ENCODE measurements around the gene RAD51B.

RAD51B gene

GRCh38 chr14:68589447-68590200 lies 770.0 kb downstream of the RAD51B start:
- Histone ChIP-seq H3K27ac (ENCODE audit: extremely low read depth, low read depth, low read length) (no peak overlapping the region), H3K36me3 (ENCODE audit: control insufficient read depth in 2 of 2, insufficient read depth in 1 of 2, low read length in 2 of 2) (no peaks in the 10 kb centered on the region), H3K9me3 (ENCODE audit: control insufficient read depth, insufficient read depth, low read depth, low read length) (no peaks in the 10 kb centered on the region), H3K4me3 (ENCODE audit: low read depth, low read length) (no peak overlapping the region), H3K4me1 (ENCODE audit: control insufficient read depth, insufficient read depth, low read length) (no peaks in the 10 kb centered on the region; the same call in 1 of the 2 replicates)
- ChIA-PET POLR2A (no interaction called here), CTCF (no interaction called here)
- TF ChIP-seq ZBTB20 (tag by site-specific recombination; IDR thresholded peaks at IDR 0.05) (peak; percentile 79), YY1 (tag by site-specific recombination; IDR thresholded peaks at IDR 0.05) (no peak)

DNA sequence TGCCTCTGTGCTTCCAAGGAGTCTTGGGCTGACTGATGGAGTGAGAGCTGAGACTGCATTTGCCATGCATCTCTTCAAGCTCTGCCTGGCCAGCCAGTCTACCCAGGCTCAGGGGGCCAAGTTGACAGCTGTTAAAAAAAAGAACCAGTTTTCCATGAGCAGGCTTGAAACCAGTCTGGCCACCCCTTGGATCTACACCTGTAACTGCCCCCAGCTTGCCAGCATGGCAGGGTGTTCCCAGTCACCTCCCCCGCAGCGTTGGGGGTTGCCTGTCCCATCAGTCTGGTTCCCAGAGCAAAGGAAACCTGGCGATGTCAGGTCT lies 770.6 kb downstream of the RAD51B start:
- Histone ChIP-seq H3K9me3 (ENCODE audit: control insufficient read depth, insufficient read depth, low read depth, low read length) (no peaks in the 10 kb centered on the region), H3K27ac (ENCODE audit: extremely low read depth, low read depth, low read length) (no peak overlapping the region), H3K4me1 (ENCODE audit: control insufficient read depth, insufficient read depth, low read length) (no peaks in the 10 kb centered on the region; the same call in 1 of the 2 replicates), H3K36me3 (ENCODE audit: control insufficient read depth in 2 of 2, insufficient read depth in 1 of 2, low read length in 2 of 2) (no peaks in the 10 kb centered on the region), H3K4me3 (ENCODE audit: low read depth, low read length) (no peak overlapping the region)
- TF ChIP-seq ZNF610 (tag by site-specific recombination; IDR thresholded peaks at IDR 0.05; ENCODE audit: borderline replicate concordance) (no peak), ZNF202 (tag by site-specific recombination; IDR thresholded peaks at IDR 0.05; ENCODE audit: borderline replicate concordance) (no peak), ZIC2 (tag by site-specific recombination; IDR thresholded peaks at IDR 0.05) (no peak), ZNF239 (tag by site-specific recombination; IDR thresholded peaks at IDR 0.05) (no peak), ZNF792 (tag by site-specific recombination; IDR thresholded peaks at IDR 0.05) (no peak), GLI4 (tag by site-specific recombination; IDR thresholded peaks at IDR 0.05) (no peak), ZSCAN23 (tag by site-specific recombination; IDR thresholded peaks at IDR 0.05) (no peak), ZBTB8A (tag by site-specific recombination; IDR thresholded peaks at IDR 0.05) (no peak), ZNF776 (tag by site-specific recombination; IDR thresholded peaks at IDR 0.05; ENCODE audit: borderline replicate concordance) (no peak), ZNF114 (tag by site-specific recombination; IDR thresholded peaks at IDR 0.05) (no peak), ZBTB7A (tag by site-specific recombination; IDR thresholded peaks at IDR 0.05; ENCODE audit: low read depth) (no peak)
- CTCF ChIA-PET, result no interaction called here
- POLR2A ChIA-PET, result no interaction called here

GRCh38 chr14:68591786-68592185 lies 772.2 kb downstream of the RAD51B start:
- no peaks in the 10 kb centered on the region for H3K36me3 ChIP-seq (ENCODE audit: control insufficient read depth in 2 of 2, insufficient read depth in 1 of 2, low read length in 2 of 2)
- no peak overlapping the region for H3K27ac ChIP-seq (ENCODE audit: extremely low read depth, low read depth, low read length)
- CTCF ChIA-PET, result no interaction called here
- H3K9me3 ChIP-seq (ENCODE audit: control insufficient read depth, insufficient read depth, low read depth, low read length), result no peaks in the 10 kb centered on the region
- H3K4me1 ChIP-seq (ENCODE audit: control insufficient read depth, insufficient read depth, low read length), result no peaks in the 10 kb centered on the region; the same call in 1 of the 2 replicates
- POLR2A ChIA-PET, result interaction anchor here (0.6 kb wide), 1 partner anchor 587 kb away, joined by 5 read pairs; no protein-coding TSS in a partner anchor
- no peak overlapping the region for H3K4me3 ChIP-seq (ENCODE audit: low read depth, low read length)
- no peak for TF ChIP-seq KLF10 (tag by site-specific recombination; IDR thresholded peaks at IDR 0.05)
- no peak for TF ChIP-seq GLIS1 (tag by site-specific recombination; IDR thresholded peaks at IDR 0.05)
- TF ChIP-seq ZNF362 (tag by site-specific recombination; IDR thresholded peaks at IDR 0.05), result no peak
- TF ChIP-seq ZFP69B (tag by site-specific recombination; IDR thresholded peaks at IDR 0.05), result no peak
- no peak for TF ChIP-seq ZNF112 (tag by site-specific recombination; IDR thresholded peaks at IDR 0.05)
- TF ChIP-seq, protein P1, sequence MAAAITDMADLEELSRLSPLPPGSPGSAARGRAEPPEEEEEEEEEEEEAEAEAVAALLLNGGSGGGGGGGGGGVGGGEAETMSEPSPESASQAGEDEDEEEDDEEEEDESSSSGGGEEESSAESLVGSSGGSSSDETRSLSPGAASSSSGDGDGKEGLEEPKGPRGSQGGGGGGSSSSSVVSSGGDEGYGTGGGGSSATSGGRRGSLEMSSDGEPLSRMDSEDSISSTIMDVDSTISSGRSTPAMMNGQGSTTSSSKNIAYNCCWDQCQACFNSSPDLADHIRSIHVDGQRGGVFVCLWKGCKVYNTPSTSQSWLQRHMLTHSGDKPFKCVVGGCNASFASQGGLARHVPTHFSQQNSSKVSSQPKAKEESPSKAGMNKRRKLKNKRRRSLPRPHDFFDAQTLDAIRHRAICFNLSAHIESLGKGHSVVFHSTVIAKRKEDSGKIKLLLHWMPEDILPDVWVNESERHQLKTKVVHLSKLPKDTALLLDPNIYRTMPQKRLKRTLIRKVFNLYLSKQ (tag by site-specific recombination; IDR thresholded peaks at IDR 0.05; ENCODE audit: borderline replicate concordance), result no peak
- TF ChIP-seq, protein P2, sequence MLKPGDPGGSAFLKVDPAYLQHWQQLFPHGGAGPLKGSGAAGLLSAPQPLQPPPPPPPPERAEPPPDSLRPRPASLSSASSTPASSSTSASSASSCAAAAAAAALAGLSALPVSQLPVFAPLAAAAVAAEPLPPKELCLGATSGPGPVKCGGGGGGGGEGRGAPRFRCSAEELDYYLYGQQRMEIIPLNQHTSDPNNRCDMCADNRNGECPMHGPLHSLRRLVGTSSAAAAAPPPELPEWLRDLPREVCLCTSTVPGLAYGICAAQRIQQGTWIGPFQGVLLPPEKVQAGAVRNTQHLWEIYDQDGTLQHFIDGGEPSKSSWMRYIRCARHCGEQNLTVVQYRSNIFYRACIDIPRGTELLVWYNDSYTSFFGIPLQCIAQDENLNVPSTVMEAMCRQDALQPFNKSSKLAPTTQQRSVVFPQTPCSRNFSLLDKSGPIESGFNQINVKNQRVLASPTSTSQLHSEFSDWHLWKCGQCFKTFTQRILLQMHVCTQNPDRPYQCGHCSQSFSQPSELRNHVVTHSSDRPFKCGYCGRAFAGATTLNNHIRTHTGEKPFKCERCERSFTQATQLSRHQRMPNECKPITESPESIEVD (tag by site-specific recombination; IDR thresholded peaks at IDR 0.05), result no peak
- TF ChIP-seq REST (tag by site-specific recombination; IDR thresholded peaks at IDR 0.05), result no peak
- TF ChIP-seq TCF7L2 (IDR thresholded peaks at IDR 0.05; ENCODE audit: borderline replicate concordance, low read depth, low read length), result no peak

All from HEK293 (cell line).